GM18511 (cell line): ENCODE measurements around the gene QKI.
"Not testable (repeated sequence)": the region's sequence is repeated elsewhere in the genome, so short reads cannot be mapped to it uniquely, and the experiment has no call there.

Experiments
- ATAC-seq: cut with Tn5 transposase; IDR thresholded peaks from one replicate; pipeline ENCODE4 v1.9.1; 2021; ENCODE audit warnings: mild to moderate bottlenecking, moderate library complexity; ENCODE audit not compliant: unreplicated experiment

Gene QKI

GRCh38 chr6:163413345-163414116, 987 bp upstream of the QKI start:
- peak; percentile 46 for ATAC-seq

- ATAC-seq = peak; percentile 2
These were observed 565 bp downstream of the QKI start for GRCh38 chr6:163414946-163415619.

DNA sequence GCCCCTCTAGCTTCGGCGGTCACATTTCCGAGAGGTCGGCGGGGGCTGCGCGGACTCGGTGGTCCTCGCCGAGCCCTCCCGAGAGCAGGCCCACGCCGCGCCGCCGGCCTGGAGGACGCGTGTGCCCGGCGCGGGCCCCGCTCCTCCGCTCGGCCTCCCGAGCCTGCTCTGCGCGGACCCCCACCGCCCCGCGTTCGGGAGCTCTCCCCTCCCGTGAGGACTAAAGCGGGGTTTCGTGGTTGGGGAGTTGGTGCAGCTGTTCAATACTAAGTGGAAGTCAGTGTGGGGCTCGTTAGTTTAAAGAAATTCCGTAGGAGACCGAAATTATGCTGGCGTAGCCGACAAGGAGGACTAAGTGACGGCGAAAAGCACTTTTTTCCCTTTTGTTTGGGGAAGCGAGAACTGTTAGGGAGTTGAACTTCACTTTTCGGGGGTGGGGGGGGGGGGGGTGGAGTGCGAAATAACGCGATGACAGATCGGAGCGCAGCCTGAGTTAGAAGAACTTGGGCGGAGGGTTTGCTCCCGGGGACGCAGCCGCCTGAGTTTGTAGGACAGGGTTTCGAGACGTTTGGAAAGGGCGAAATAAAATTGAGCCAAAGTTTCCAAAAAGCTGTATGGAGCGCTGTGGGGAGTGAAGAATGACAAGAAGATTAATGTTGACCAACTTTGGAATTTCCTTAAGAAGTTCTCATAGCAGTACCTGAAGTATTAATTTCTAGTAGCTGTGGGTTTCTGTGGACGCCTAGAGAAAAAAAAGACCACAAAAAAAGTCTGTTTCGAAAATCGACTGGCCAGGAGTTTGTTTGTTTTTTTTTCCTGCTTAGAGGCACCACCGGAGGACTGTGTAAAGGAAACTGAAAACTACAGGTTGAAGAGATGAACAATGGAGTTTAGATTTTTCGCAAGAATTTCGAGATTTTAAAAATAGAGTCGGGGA, 1.4 kb downstream of the QKI start:
- peak; percentile 5 for ATAC-seq

DNA sequence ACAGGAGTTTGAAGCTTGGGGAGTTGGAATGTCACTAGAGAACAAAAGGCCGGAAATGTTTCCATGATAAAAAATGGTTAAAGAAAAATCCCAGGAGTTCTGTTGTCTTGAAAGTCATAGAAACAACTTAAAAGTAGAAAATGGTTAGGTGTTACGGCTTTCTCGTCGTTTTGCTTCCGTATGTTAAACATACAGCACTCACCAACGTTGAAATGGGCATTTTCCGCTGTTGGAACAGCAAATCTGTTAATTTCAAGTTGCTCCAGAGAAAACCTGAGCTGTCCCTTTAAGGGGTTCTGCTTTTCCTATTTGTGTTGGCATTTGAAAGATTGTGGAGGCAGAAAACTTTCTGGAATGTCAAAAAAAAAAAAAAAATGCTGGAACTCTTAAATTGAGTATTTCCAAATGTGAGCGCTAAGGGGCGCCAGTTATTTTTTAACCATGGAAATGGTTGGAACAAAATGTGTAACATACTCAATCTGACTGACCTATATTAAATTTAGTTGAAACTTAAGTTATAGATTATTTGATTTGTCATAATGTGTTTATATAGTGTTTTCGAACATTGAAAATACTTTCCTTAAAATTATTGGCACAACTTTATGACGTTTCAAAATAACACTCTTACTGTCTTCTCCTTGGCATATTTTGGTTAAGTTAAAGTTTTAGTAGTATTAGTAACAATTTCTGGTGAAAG, 2.2 kb downstream of the QKI start:
- ATAC-seq = no peak

DNA sequence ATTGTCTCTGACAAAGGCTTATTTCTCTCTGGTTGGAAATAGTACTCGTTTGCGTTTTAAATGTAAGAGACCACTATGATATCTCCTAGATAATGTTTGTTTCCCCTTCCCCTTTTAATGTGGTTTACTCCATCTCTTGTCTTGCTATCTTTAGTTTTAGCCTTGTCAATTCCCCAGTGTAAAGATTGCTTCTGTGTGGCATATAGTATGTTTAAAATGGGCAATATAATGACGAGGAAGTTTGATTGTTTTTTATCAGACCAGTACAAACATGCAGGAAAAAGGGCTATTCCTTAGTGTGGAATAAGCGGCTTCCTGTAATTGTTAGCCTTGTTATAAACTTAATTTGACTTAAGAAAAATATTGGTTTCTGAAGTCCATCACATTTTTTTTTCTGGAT, 3.1 kb downstream of the QKI start:
- ATAC-seq = no peak

- no peak for ATAC-seq
These were observed 4.0 kb downstream of the QKI start for GRCh38 chr6:163418311-163419029.

DNA sequence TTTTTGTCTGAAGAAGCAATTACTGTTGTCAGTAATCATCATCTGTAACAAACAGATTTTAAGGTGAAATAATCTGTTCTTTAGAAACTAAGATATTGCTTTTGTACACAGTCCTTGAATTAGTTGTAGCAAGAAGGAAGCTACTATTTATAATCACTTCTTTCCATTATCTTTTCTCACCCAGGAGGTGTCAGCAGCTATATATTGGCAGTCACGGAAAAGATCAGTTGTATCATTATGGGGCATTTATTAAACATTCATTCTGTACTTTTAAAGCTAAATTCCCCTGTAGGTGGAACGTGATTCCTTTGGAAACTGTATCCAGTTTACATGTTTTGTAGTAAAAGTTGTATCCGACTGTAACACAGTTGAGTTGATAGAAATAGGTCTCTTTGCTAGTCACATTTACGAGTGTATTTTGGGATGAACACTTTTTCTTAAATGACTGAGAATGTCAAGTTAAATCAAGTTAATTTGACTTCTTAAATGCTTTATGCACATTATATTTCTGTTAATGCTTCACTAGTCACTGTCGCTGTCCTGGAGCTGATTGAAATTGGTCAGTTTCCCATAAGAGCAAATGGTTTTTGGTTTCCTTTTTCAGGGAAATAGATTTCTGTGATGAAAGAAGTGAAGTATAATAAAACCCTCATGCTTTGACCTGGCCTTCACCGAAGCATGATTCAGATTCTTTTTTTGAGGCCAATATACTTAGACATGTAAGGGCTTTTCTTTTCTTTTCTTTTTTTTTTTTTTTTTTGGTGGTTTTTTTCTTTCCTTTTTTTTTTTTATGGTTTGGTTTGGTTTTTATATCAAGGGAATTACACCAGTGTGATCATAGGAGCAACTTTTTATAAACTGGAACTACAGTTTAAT, 5.1 kb downstream of the QKI start:
- no peak for ATAC-seq

GRCh38 chr6:163420289-163420614, 5.7 kb downstream of the QKI start:
- ATAC-seq = no peak

DNA sequence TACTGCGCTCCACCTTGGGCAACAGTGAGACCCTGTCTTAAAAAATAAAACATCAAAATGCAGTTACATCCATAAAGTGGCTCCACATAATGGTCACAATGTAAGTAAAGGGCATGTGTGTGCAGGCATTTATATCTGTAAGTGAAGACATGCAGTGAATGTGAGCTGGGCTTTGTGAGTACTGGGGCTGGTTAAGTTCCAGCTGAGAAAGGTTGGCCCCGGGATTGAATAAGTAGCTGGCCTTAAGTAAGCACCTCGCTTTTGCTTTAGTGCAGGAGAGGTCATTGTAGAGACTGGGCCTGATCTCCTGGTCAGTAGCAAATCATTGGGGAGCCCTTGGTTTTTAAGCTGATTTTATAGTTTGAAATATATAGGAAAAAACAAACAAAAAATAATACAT, 8.0 kb downstream of the QKI start:
- ATAC-seq = no peak

- no peak for ATAC-seq
These were observed 9.2 kb downstream of the QKI start for GRCh38 chr6:163423696-163424095.

- ATAC-seq = no peak
These were observed 13.2 kb downstream of the QKI start for GRCh38 chr6:163427498-163428254.

GRCh38 chr6:163428373-163428772, 13.9 kb downstream of the QKI start:
- no peak for ATAC-seq

- no peak for ATAC-seq
These were observed 15.4 kb downstream of the QKI start for GRCh38 chr6:163429858-163430448.

DNA sequence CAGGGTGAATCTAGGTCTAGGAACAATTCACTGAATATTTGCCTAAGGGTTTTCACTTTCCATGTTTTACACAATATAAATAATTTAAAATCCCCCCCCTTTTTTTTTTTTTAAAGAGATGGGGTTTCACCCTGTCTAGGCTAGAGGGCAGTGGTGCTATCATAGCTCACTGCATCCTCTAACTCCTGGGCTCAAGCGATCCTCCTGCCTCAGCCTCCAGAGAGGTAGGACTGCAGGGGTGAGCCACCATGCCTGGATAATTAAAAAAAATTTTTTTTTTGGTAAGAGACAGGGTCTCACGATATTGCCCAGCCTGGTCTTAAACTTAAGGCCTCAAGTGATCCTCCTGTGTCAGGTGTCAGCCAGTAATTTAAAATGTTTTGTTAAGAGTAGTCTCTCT, 17.8 kb downstream of the QKI start:
- ATAC-seq = no peak

- not testable (repeated sequence) for ATAC-seq
These were observed 19.0 kb downstream of the QKI start for GRCh38 chr6:163433486-163433885.

DNA sequence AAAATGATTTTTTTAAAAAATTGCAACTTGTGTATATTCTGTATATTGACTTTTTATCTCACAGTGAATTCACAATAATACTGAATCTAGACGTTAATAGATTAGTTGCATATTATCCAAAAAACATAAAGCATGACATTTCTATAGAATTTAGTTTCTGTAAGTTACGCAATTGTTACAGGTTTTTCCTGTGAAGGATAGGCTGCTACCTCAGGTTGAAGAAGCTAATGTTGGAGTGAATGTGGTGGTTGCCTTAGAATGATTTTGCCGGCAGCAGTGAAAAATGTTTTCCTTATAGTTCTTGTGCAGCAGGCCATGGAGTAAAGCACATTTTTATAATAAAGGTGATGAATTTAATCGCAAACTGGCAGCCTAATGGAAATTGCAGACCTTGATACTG, 20.5 kb downstream of the QKI start:
- ATAC-seq = no peak

DNA sequence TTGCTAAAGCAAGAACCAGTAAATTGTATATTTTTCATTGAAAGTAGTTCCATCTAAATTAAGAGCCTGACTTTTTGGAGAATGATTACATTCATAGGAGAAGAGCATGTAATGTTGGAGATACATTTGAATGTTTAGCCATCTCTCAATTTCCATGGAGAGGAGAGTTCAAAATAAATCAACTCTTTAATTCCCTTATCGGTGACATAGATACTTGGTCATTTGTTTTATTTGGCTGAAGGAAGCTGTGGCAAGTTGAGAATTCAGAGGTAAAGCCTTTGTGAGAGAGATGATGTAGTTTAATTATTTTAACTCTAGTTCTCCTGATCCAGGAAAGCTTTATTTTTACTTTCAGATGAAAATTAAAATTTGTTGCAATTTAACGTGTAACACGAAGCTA, 22.3 kb downstream of the QKI start:
- no peak for ATAC-seq

GRCh38 chr6:163437466-163437865, 22.9 kb downstream of the QKI start:
- peak; percentile 44 for ATAC-seq
